ENCODE measurements around the gene ADCY5.

- TF ChIP-seq POLR2AphosphoS5 (IDR thresholded peaks at IDR 0.05), result no peak
- TF ChIP-seq, protein P1, sequence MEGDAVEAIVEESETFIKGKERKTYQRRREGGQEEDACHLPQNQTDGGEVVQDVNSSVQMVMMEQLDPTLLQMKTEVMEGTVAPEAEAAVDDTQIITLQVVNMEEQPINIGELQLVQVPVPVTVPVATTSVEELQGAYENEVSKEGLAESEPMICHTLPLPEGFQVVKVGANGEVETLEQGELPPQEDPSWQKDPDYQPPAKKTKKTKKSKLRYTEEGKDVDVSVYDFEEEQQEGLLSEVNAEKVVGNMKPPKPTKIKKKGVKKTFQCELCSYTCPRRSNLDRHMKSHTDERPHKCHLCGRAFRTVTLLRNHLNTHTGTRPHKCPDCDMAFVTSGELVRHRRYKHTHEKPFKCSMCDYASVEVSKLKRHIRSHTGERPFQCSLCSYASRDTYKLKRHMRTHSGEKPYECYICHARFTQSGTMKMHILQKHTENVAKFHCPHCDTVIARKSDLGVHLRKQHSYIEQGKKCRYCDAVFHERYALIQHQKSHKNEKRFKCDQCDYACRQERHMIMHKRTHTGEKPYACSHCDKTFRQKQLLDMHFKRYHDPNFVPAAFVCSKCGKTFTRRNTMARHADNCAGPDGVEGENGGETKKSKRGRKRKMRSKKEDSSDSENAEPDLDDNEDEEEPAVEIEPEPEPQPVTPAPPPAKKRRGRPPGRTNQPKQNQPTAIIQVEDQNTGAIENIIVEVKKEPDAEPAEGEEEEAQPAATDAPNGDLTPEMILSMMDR (IDR thresholded peaks at IDR 0.05), result no peak
Observed at GRCh38 chr3:123276346-123277006, 172.4 kb downstream of the ADCY5 start.

Data from prostate gland (tissue), 2 donors.